HepG2 (cell line): ENCODE measurements around the gene TENM3. TPM values are rescaled to one million over a fixed set of nuclear protein-coding genes. Genes with fewer than 3 reads are reported as not detected.

ENCODE experiments used
- ATAC-seq: fragments of 200-7000 bp; cut with Tn5 transposase; 3 replicates; pipeline ENCODE4 v1.9.1; 2020; ENCODE audit warnings: mild to moderate bottlenecking, moderate library complexity
- BruUV-seq: library from RNA; stranded (reverse); fragments of 400-500 nt; replicated peaks from 2 replicates; lab custom pipeline; 2021; lab: Mats Ljungman, UMichigan
- CTCF ChIA-PET: fragments of 300-600 bp; formaldehyde crosslinking; extraction: SDS; loops from one replicate; lab custom pipeline; 2021; ENCODE audit warnings: low total read pairs, inconsistent platforms, low intra/inter-chr PET ratio; lab: Yijun Ruan, JAX
- POLR2A ChIA-PET: fragments of 350-600 bp; sonication (Branson Sonifier 250); formaldehyde crosslinking; loops from one replicate; lab custom pipeline; 2020; ENCODE audit warnings: antibody characterized with exemption, inconsistent platforms; lab: Yijun Ruan, JAX
- DNase-seq: peaks from one replicate; pipeline ENCODE4 v3.0.0-alpha.2; 2015; ENCODE audit warnings: low spot score
- FAIRE-seq: peaks from 3 replicates; lab custom pipeline; 2011; peaks lifted over from hg19 to GRCh38; lab: Jason Lieb, UNC
- H2AFZ ChIP-seq: one replicate; pipeline ENCODE4 v1.6.1; 2011; ENCODE audit warnings: low read length, inconsistent platforms
- H3K27ac ChIP-seq: fragments of 300-600 bp; 3 replicates; pipeline ENCODE4 v1.8.0; 2011; ENCODE audit warnings: mixed run types, mild to moderate bottlenecking, mixed read lengths, low read length, inconsistent platforms; ENCODE audit not compliant: insufficient read depth; ENCODE audit errors: extremely low read length
- H3K27me3 ChIP-seq, 2 experiments: fragments of 200-600 bp in 1 of 2; 2 replicates in 1 of 2; 3 replicates in 1 of 2; pipeline versions ENCODE4 v1.6.0 to v1.8.0; 2011; ENCODE audit warnings: low read length in 2 of 2, mild to moderate bottlenecking in 2 of 2, moderate library complexity in 2 of 2, inconsistent platforms in 1 of 2; ENCODE audit not compliant: insufficient read depth in 2 of 2, control insufficient read depth in 1 of 2
- H3K36me3 ChIP-seq, 2 experiments: fragments of 200-600 bp in 1 of 2; replicated peaks in 1 of 2; 2 replicates in 1 of 2; 3 replicates in 1 of 2; pipeline versions ENCODE4 v1.5.1 to v1.8.0; 2011; ENCODE audit warnings: low read length in 2 of 2, inconsistent platforms in 1 of 2; ENCODE audit not compliant: insufficient read depth in 2 of 2, control insufficient read depth in 1 of 2
- H3K4me1 ChIP-seq: 2 replicates; pipeline ENCODE4 v1.5.1; 2012; ENCODE audit warnings: low read length, inconsistent platforms; ENCODE audit not compliant: insufficient read depth
- H3K4me2 ChIP-seq: 2 replicates; pipeline ENCODE4 v1.6.0; 2011; ENCODE audit warnings: low read depth, low read length, inconsistent platforms
- H3K4me3 ChIP-seq, 3 experiments: fragments of 200-600 bp in 1 of 3; sonication (generic), shearing (Covaris generic) in 1 of 3; replicated peaks in 1 of 3; 2 replicates each; pipeline ENCODE4 v1.5.1; 2011 to 2016; ENCODE audit warnings: low read length in 3 of 3, inconsistent platforms in 2 of 3, low read depth in 2 of 3, mild to moderate bottlenecking in 2 of 3, control low read depth in 1 of 3, mixed read lengths in 1 of 3; ENCODE audit not compliant: insufficient read depth in 1 of 3
- H3K79me2 ChIP-seq: one replicate; pipeline ENCODE4 v1.6.1; 2011; ENCODE audit warnings: low read length, inconsistent platforms; ENCODE audit not compliant: insufficient read depth
- H3K9ac ChIP-seq: 2 replicates; pipeline ENCODE4 v1.6.0; 2011; ENCODE audit warnings: mild to moderate bottlenecking, low read depth, low read length, inconsistent platforms; ENCODE audit not compliant: insufficient read depth
- H3K9me3 ChIP-seq: 2 replicates; pipeline ENCODE4 v1.5.1; 2012; ENCODE audit warnings: mild to moderate bottlenecking, low read length
- H4K20me1 ChIP-seq: 2 replicates; pipeline ENCODE4 v1.6.0; 2011; ENCODE audit warnings: inconsistent platforms, mild to moderate bottlenecking, low read length, moderate library complexity; ENCODE audit not compliant: insufficient read depth
- KLF13 ChIP-seq: sonication (generic); formaldehyde crosslinking; IDR thresholded peaks from 2 replicates; pipeline ENCODE4 v1.4.0; 2020; ENCODE audit warnings: mild to moderate bottlenecking, missing genetic modification reagents
- WGBS: methylation state at CpG from one replicate; pipeline ENCODE4 v1.1.6; 2017; ENCODE audit warnings: low lambda C conversion rate; 5-methylcytosine and 5-hydroxymethylcytosine counted together
- in situ Hi-C: cut with HindIII; loops from 2 replicates; pipeline ENCODE4 v1.10.0; 2017; ENCODE audit warnings: low pct_unique_long_range_greater_than_20kb; ENCODE audit not compliant: extremely low pct_ligation_motif_present
- intact Hi-C: fragments of 100-400 bp; cut with micrococcal nuclease; formaldehyde crosslinking; loops from one replicate; pipeline ENCODE4 v1.10.0; 2022; ENCODE audit not compliant: unreplicated experiment
- polyA plus RNA-seq, 8 experiments: library from polyadenylated mRNA; depleted of rRNA in 3 of 8; stranded (reverse) in 7 of 8; unstranded in 1 of 8; fragments of >200 nt; fragmentation: Illumina TruSeq in 4 of 8; extraction: Trizol in 4 of 8; gene quantifications; 2 replicates each; pipeline versions ENCODE4 v1.2.1 to v1.2.3, GENCODE V29; 2011 to 2016; ENCODE audit warnings: low read depth in 4 of 8, missing spikeins in 1 of 8, mixed read lengths in 1 of 8; ENCODE audit not compliant: insufficient read depth in 1 of 8
- total RNA-seq, 5 experiments: library from RNA; depleted of rRNA; stranded (reverse); fragments of >200 nt; fragmentation: Illumina TruSeq; extraction: Trizol; gene quantifications; 2 replicates each; pipeline ENCODE4 v1.2.3, GENCODE V29; 2016; ENCODE audit warnings: low read depth in 1 of 5
- TF ChIP-seq, protein P1 (sequence below): sonication (generic); formaldehyde crosslinking; IDR thresholded peaks from 2 replicates; pipeline ENCODE4 v1.5.0; 2020; ENCODE audit warnings: mild to moderate bottlenecking, missing genetic modification reagents, borderline replicate concordance
- TF ChIP-seq, protein P2 (sequence below): sonication (generic); formaldehyde crosslinking; IDR thresholded peaks from 2 replicates; pipeline ENCODE4 v1.5.0; 2020; ENCODE audit warnings: mild to moderate bottlenecking, low read depth, missing genetic modification reagents, borderline replicate concordance

TENM3 gene
- total and polyA plus RNA-seq, 2 of the 13 experiments (the other 11 are each of a cell fraction or from before 2014, with no cell fraction given), result 0.04 TPM; not detected in 1

GRCh38 chr4:182212211-182212761, 30.9 kb upstream of the TENM3 start:
- H2AFZ ChIP-seq, result no peak overlapping the region
- DNase-seq (no peak), FAIRE-seq (no peak), ATAC-seq (no peak)
- CTCF ChIA-PET, result no interaction called here
- no peaks in the 10 kb centered on the region for H4K20me1 ChIP-seq
- no peak overlapping the region for H3K4me2 ChIP-seq
- no TSS peak for BruUV-seq
- in situ Hi-C loops, result no loop called here
- no peak overlapping the region for H3K27ac ChIP-seq
- H3K9ac ChIP-seq, result no peak overlapping the region
- TF ChIP-seq, protein P1, sequence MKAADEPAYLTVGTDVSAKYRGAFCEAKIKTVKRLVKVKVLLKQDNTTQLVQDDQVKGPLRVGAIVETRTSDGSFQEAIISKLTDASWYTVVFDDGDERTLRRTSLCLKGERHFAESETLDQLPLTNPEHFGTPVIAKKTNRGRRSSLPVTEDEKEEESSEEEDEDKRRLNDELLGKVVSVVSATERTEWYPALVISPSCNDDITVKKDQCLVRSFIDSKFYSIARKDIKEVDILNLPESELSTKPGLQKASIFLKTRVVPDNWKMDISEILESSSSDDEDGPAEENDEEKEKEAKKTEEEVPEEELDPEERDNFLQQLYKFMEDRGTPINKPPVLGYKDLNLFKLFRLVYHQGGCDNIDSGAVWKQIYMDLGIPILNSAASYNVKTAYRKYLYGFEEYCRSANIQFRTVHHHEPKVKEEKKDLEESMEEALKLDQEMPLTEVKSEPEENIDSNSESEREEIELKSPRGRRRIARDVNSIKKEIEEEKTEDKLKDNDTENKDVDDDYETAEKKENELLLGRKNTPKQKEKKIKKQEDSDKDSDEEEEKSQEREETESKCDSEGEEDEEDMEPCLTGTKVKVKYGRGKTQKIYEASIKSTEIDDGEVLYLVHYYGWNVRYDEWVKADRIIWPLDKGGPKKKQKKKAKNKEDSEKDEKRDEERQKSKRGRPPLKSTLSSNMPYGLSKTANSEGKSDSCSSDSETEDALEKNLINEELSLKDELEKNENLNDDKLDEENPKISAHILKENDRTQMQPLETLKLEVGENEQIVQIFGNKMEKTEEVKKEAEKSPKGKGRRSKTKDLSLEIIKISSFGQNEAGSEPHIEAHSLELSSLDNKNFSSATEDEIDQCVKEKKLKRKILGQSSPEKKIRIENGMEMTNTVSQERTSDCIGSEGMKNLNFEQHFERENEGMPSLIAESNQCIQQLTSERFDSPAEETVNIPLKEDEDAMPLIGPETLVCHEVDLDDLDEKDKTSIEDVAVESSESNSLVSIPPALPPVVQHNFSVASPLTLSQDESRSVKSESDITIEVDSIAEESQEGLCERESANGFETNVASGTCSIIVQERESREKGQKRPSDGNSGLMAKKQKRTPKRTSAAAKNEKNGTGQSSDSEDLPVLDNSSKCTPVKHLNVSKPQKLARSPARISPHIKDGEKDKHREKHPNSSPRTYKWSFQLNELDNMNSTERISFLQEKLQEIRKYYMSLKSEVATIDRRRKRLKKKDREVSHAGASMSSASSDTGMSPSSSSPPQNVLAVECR (CRISPR knock-in tag), result no peak
- no peak for TF ChIP-seq KLF13 (CRISPR knock-in tag)
- TF ChIP-seq, protein P2, sequence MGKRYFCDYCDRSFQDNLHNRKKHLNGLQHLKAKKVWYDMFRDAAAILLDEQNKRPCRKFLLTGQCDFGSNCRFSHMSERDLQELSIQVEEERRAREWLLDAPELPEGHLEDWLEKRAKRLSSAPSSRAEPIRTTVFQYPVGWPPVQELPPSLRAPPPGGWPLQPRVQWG (CRISPR knock-in tag), result no peak
- POLR2A ChIA-PET, result no interaction called here
- no peaks in the 10 kb centered on the region for H3K27me3 ChIP-seq
- no peaks in the 10 kb centered on the region for H3K9me3 ChIP-seq
- intact Hi-C loops, result no loop called here
- no peaks in the 10 kb centered on the region for H3K36me3 ChIP-seq
- 10% methylated on average over 11 of the region's 11 CpGs for WGBS
- no peaks in the 10 kb centered on the region for H3K79me2 ChIP-seq
- H3K4me1 ChIP-seq, result no peaks in the 10 kb centered on the region
- no peak overlapping the region for H3K4me3 ChIP-seq
